ENCODE data around the gene NPR1.

DNA sequence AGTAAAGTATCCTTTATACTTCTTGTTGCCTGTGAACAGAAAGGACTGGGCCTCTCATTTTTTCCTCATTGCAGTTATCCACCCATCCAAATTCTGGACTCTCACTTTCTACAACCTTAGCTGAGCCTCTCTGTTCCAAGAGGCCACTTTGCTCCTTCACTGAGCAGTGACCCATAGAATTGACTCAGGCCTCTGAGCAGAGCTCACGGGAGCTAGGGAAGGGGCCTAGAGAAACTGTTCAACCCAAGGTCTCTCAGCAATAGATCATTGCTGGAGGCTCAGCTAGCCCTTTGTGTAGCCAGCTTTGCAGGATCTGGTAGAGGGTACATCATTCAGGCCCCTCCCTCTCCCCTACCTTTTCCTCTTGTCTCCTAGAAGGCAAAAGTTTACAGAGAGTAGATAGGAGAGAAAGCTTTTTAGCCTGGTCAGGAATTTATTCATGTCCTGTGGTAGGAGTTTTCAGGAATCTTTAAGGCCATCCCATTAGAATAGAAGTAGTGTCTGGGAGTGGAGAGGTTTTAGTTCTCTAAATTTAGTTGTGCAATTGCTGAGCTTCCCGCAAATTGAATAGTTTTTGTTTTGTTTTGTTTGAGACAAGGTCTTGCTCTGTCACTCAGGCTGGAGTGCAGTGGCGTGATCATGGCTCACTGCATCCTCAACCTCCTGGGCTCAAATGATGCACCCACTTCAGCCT is 56.1 kb downstream of the NPR1 start:
- TF ChIP-seq, protein P1, sequence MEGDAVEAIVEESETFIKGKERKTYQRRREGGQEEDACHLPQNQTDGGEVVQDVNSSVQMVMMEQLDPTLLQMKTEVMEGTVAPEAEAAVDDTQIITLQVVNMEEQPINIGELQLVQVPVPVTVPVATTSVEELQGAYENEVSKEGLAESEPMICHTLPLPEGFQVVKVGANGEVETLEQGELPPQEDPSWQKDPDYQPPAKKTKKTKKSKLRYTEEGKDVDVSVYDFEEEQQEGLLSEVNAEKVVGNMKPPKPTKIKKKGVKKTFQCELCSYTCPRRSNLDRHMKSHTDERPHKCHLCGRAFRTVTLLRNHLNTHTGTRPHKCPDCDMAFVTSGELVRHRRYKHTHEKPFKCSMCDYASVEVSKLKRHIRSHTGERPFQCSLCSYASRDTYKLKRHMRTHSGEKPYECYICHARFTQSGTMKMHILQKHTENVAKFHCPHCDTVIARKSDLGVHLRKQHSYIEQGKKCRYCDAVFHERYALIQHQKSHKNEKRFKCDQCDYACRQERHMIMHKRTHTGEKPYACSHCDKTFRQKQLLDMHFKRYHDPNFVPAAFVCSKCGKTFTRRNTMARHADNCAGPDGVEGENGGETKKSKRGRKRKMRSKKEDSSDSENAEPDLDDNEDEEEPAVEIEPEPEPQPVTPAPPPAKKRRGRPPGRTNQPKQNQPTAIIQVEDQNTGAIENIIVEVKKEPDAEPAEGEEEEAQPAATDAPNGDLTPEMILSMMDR (IDR thresholded peaks at IDR 0.05; ENCODE audit: low read depth, low read length) = no peak
- no peak for TF ChIP-seq EZH2phosphoT487 (IDR thresholded peaks at IDR 0.05; ENCODE audit: low read depth)
